H1 (cell line): Measurements from ENCODE around the gene RWDD3. TPM values are rescaled to one million over a fixed set of nuclear protein-coding genes. Genes with fewer than 3 reads are reported as not detected.

Experiments used
- CTCF ChIA-PET: fragments of 300-600 bp; sonication (Branson Sonifier 250); formaldehyde crosslinking; loops from one replicate; lab custom pipeline; 2021; ENCODE audit not compliant: partially characterized antibody; lab: Charles Lee
- POLR2A ChIA-PET: fragments of 300-600 bp; sonication (Branson Sonifier 250); formaldehyde crosslinking; loops from one replicate; lab custom pipeline; 2021; ENCODE audit warnings: inconsistent platforms; ENCODE audit not compliant: partially characterized antibody; lab: Charles Lee
- DNase-seq, 2 experiments: peaks; one replicate each; pipeline versions ENCODE4 v3.0.0 to v3.0.0-alpha.2; 2010 to 2022; ENCODE audit warnings: low spot score in 2 of 2, low read depth in 1 of 2, mixed read lengths in 1 of 2
- FAIRE-seq: peaks from 2 replicates; lab custom pipeline; 2011; peaks lifted over from hg19 to GRCh38; lab: Jason Lieb, UNC
- H2AFZ ChIP-seq: 2 replicates; pipeline ENCODE4 v1.8.1; 2012; ENCODE audit warnings: low read length, inconsistent platforms
- H2AK5ac ChIP-seq: 2 replicates; pipeline ENCODE4 v1.6.1; 2013; ENCODE audit warnings: low read depth, low read length
- H2BK120ac ChIP-seq: replicated peaks from 2 replicates; pipeline ENCODE3; 2013; ENCODE audit warnings: low read depth, low read length, inconsistent platforms
- H2BK12ac ChIP-seq: 2 replicates; pipeline ENCODE4 v1.6.1; 2013; ENCODE audit warnings: low read depth, low read length
- H2BK15ac ChIP-seq: 2 replicates; pipeline ENCODE4 v1.6.1; 2013; ENCODE audit warnings: low read length
- H2BK20ac ChIP-seq: 2 replicates; pipeline ENCODE4 v1.6.1; 2013; ENCODE audit warnings: low read length
- H2BK5ac ChIP-seq: 2 replicates; pipeline ENCODE4 v1.6.1; 2013; ENCODE audit warnings: low read depth, low read length
- H3K14ac ChIP-seq: 2 replicates; pipeline ENCODE4 v1.6.1; 2013; ENCODE audit warnings: inconsistent platforms; ENCODE audit not compliant: insufficient read length
- H3K18ac ChIP-seq: 2 replicates; pipeline ENCODE4 v1.6.1; 2013; ENCODE audit warnings: low read length; ENCODE audit errors: extremely low read depth
- H3K23ac ChIP-seq: 2 replicates; pipeline ENCODE4 v1.6.1; 2013; ENCODE audit warnings: inconsistent platforms; ENCODE audit not compliant: insufficient read length
- H3K23me2 ChIP-seq: 2 replicates; pipeline ENCODE4 v1.6.1; 2013; ENCODE audit warnings: low read depth, low read length
- H3K27ac ChIP-seq: 2 replicates; pipeline ENCODE4 v1.6.1; 2011; ENCODE audit warnings: low read depth, low read length, inconsistent platforms
- H3K27me3 ChIP-seq, 4 experiments: replicated peaks in 1 of 4; 1 replicate in 1 of 4; 2 replicates in 3 of 4; pipeline versions ENCODE4 v1.6.1 to v1.8.1; 2011 to 2013; ENCODE audit warnings: low read length in 3 of 4, mild to moderate bottlenecking in 3 of 4, inconsistent platforms in 2 of 4, mixed read lengths in 2 of 4, moderate library complexity in 1 of 4; ENCODE audit not compliant: control insufficient read depth in 3 of 4, insufficient read depth in 3 of 4; ENCODE audit errors: extremely low read depth in 1 of 4
- H3K36me3 ChIP-seq, 4 experiments: 2 replicates each; pipeline versions ENCODE4 v1.6.1 to v1.8.1; 2011 to 2013; ENCODE audit warnings: mild to moderate bottlenecking in 4 of 4, low read length in 3 of 4, moderate library complexity in 2 of 4, control low read depth in 1 of 4, inconsistent platforms in 1 of 4; ENCODE audit not compliant: insufficient read depth in 4 of 4, control insufficient read depth in 2 of 4
- H3K4ac ChIP-seq: replicated peaks from 2 replicates; pipeline ENCODE3; 2013; ENCODE audit warnings: low read length, low read depth, mixed read lengths, inconsistent platforms; ENCODE audit not compliant: insufficient read length
- H3K4me1 ChIP-seq, 4 experiments: replicated peaks in 1 of 4; 1 replicate in 1 of 4; 2 replicates in 3 of 4; pipeline versions ENCODE4 v1.6.1 to v1.8.1; 2011 to 2013; ENCODE audit warnings: low read length in 3 of 4, inconsistent platforms in 2 of 4, mixed read lengths in 1 of 4; ENCODE audit not compliant: insufficient read depth in 4 of 4, control insufficient read depth in 3 of 4
- H3K4me2 ChIP-seq, 2 experiments: 2 replicates each; pipeline versions ENCODE4 v1.6.1 to v1.8.1; 2011 to 2013; ENCODE audit warnings: low read depth in 2 of 2, low read length in 2 of 2, control low read depth in 1 of 2, inconsistent platforms in 1 of 2, mild to moderate bottlenecking in 1 of 2; ENCODE audit not compliant: insufficient read depth in 1 of 2
- H3K4me3 ChIP-seq, 4 experiments: fragments of 200-600, 300-600 bp in 1 of 4; sonication (generic), shearing (Covaris generic), sonication (Bioruptor Twin) in 1 of 4; 2 replicates each; pipeline versions ENCODE4 v1.5.1 to v1.8.1; 2011 to 2016; ENCODE audit warnings: low read length in 4 of 4, low read depth in 3 of 4, control low read depth in 2 of 4, inconsistent platforms in 2 of 4, mild to moderate bottlenecking in 2 of 4, mixed read lengths in 1 of 4, moderate library complexity in 1 of 4; ENCODE audit not compliant: insufficient read depth in 2 of 4; ENCODE audit errors: extremely low read depth in 1 of 4
- H3K56ac ChIP-seq: replicated peaks from 2 replicates; pipeline ENCODE3; 2013; ENCODE audit warnings: low read depth, mild to moderate bottlenecking, mixed read lengths, low read length, inconsistent platforms; ENCODE audit not compliant: insufficient read length
- H3K79me1 ChIP-seq: 2 replicates; pipeline ENCODE4 v1.6.1; 2013; ENCODE audit warnings: low read depth, low read length, control low read depth
- H3K79me2 ChIP-seq, 2 experiments: 2 replicates each; pipeline versions ENCODE4 v1.6.1 to v1.8.1; 2012 to 2013; ENCODE audit warnings: low read length in 2 of 2, mild to moderate bottlenecking in 2 of 2, inconsistent platforms in 1 of 2; ENCODE audit not compliant: insufficient read depth in 2 of 2, control insufficient read depth in 1 of 2
- H3K9ac ChIP-seq, 4 experiments: replicated peaks in 1 of 4; 1 replicate in 1 of 4; 2 replicates in 3 of 4; pipeline versions ENCODE4 v1.6.1 to v1.8.1; 2011 to 2013; ENCODE audit warnings: low read depth in 3 of 4, low read length in 3 of 4, control low read depth in 2 of 4, mild to moderate bottlenecking in 2 of 4, moderate library complexity in 2 of 4, inconsistent platforms in 1 of 4; ENCODE audit errors: extremely low read depth in 1 of 4
- H3K9me3 ChIP-seq, 2 experiments: 2 replicates each; pipeline versions ENCODE4 v1.6.1 to v1.8.1; 2012 to 2013; ENCODE audit warnings: mild to moderate bottlenecking in 2 of 2, moderate library complexity in 2 of 2, control low read depth in 1 of 2, inconsistent platforms in 1 of 2, low read depth in 1 of 2, low read length in 1 of 2, mixed read lengths in 1 of 2; ENCODE audit not compliant: insufficient read depth in 2 of 2
- H4K20me1 ChIP-seq, 2 experiments: replicated peaks in 1 of 2; 2 replicates each; pipeline versions ENCODE3 to v1.8.1; 2011 to 2013; ENCODE audit warnings: inconsistent platforms in 2 of 2, low read length in 2 of 2, mild to moderate bottlenecking in 1 of 2; ENCODE audit not compliant: insufficient read depth in 2 of 2, control insufficient read depth in 1 of 2
- H4K5ac ChIP-seq: 2 replicates; pipeline ENCODE4 v1.6.1; 2013; ENCODE audit warnings: low read length, low read depth, mixed read lengths, inconsistent platforms; ENCODE audit not compliant: insufficient read length
- H4K8ac ChIP-seq: 2 replicates; pipeline ENCODE4 v1.8.0; 2013; ENCODE audit warnings: mild to moderate bottlenecking, moderate library complexity, low read length, inconsistent platforms; ENCODE audit not compliant: insufficient read depth; ENCODE audit errors: extremely low read depth
- H4K91ac ChIP-seq: replicated peaks from 2 replicates; pipeline ENCODE3; 2013; ENCODE audit warnings: low read length, mixed read lengths, inconsistent platforms; ENCODE audit not compliant: insufficient read length
- CHD1 ChIP-seq: IDR thresholded peaks from 2 replicates; pipeline ENCODE4 v1.6.1; 2012; ENCODE audit warnings: low read depth, low read length, improper control_type of control experiment
- CREB1 ChIP-seq: IDR thresholded peaks from 2 replicates; pipeline ENCODE4 v1.6.1; 2012; ENCODE audit warnings: inconsistent platforms
- CTCF ChIP-seq, 3 experiments: IDR thresholded peaks; 1 replicate in 2 of 3; 2 replicates in 1 of 3; pipeline versions ENCODE4 v1.5.1 to v1.6.1; 2011; ENCODE audit warnings: low read length in 3 of 3, mild to moderate bottlenecking in 3 of 3, inconsistent platforms in 2 of 3, low read depth in 1 of 3, moderate library complexity in 1 of 3; ENCODE audit not compliant: insufficient read depth in 1 of 3; ENCODE audit errors: control extremely low read depth in 1 of 3
- GTF2F1 ChIP-seq: IDR thresholded peaks from 2 replicates; pipeline ENCODE4 v1.6.1; 2012; ENCODE audit warnings: low read depth, low read length, improper control_type of control experiment, borderline replicate concordance
- KDM1A ChIP-seq: fragments of 200-600, 300-600 bp; sonication (generic); IDR thresholded peaks from 2 replicates; pipeline ENCODE4 v1.7.1; 2016; ENCODE audit warnings: mild to moderate bottlenecking, low read length, borderline replicate concordance
- POLR2A ChIP-seq, 2 experiments: IDR thresholded peaks; 1 replicate in 1 of 2; 2 replicates in 1 of 2; pipeline ENCODE4 v1.6.1; 2011; ENCODE audit warnings: low read depth in 2 of 2, low read length in 2 of 2, mild to moderate bottlenecking in 2 of 2; ENCODE audit errors: control extremely low read depth in 1 of 2
- SIN3A ChIP-seq, 2 experiments: IDR thresholded peaks in 1 of 2; conservative IDR thresholded peaks in 1 of 2; 2 replicates each; pipeline ENCODE4 v1.6.1; 2011 to 2012; ENCODE audit warnings: low read length in 2 of 2, improper control_type of control experiment in 1 of 2, low read depth in 1 of 2, mild to moderate bottlenecking in 1 of 2
- SP2 ChIP-seq: IDR thresholded peaks from 2 replicates; pipeline ENCODE4 v1.6.1; 2012; ENCODE audit warnings: mild to moderate bottlenecking, low read length, inconsistent platforms
- SUZ12 ChIP-seq: fragments of 200-600 bp; sonication (generic); IDR thresholded peaks from 2 replicates; pipeline ENCODE4 v1.6.1; 2012; ENCODE audit warnings: mild to moderate bottlenecking, inconsistent platforms, low read length, moderate library complexity, mixed read lengths
- USF2 ChIP-seq: IDR thresholded peaks from 2 replicates; pipeline ENCODE4 v1.6.1; 2011; ENCODE audit warnings: low read length, improper control_type of control experiment
- YY1 ChIP-seq: IDR thresholded peaks from 2 replicates; pipeline ENCODE4 v1.6.1; 2011; ENCODE audit warnings: low read depth, mild to moderate bottlenecking, low read length
- WGBS, 2 experiments: shearing (Covaris generic) in 1 of 2; methylation state at CpG; one replicate each; pipeline versions ENCODE4 v1.1.6 to v1.1.7; 2013 to 2015; ENCODE audit warnings: low lambda C conversion rate in 2 of 2, mixed read lengths in 2 of 2, inconsistent platforms in 1 of 2, low coverage in 1 of 2, missing lambda C conversion rate in 1 of 2; ENCODE audit not compliant: insufficient replicate concordance in 2 of 2, insufficient coverage in 1 of 2, insufficient read length in 1 of 2; ENCODE audit errors: extremely low coverage in 1 of 2, missing lambda C conversion rate in 1 of 2; 5-methylcytosine and 5-hydroxymethylcytosine counted together
- polyA plus RNA-seq, 7 experiments: library from polyadenylated mRNA; depleted of rRNA in 3 of 7; stranded (reverse) in 5 of 7; unstranded in 2 of 7; fragments of >200 nt in 5 of 7; fragments of 200-250 nt in 2 of 7; gene quantifications; 1 replicate in 5 of 7; 2 replicates in 1 of 7; 4 replicates in 1 of 7; pipeline versions ENCODE4 v1.2.1 to v1.2.3, GENCODE V29; 2011 to 2013; ENCODE audit warnings: missing spikeins in 2 of 7, mixed read lengths in 2 of 7
- total RNA-seq: library from RNA; stranded (reverse); fragmentation: NEBNext Ultra II Directional; extraction: Animal tissue kit (Norgen Biotek cat#: 25700); gene quantifications from 2 replicates; pipeline ENCODE4 v1.2.1, GENCODE V29; 2021

RWDD3 gene
- total and polyA plus RNA-seq, 2 of the 8 experiments (the other 6 are each of a cell fraction or from before 2014, with no cell fraction given) = 7.9 to 14.5 TPM

GRCh38 chr1:95249916-95250315 lies 15.9 kb downstream of the RWDD3 start:
- no peak overlapping the region for H2BK120ac ChIP-seq
- H3K79me2 ChIP-seq = no peaks in the 10 kb centered on the region
- no peak overlapping the region for H4K8ac ChIP-seq
- no peak overlapping the region for H3K18ac ChIP-seq
- H2BK15ac ChIP-seq = no peak overlapping the region
- H2BK5ac ChIP-seq = no peak overlapping the region
- H2AK5ac ChIP-seq = no peak overlapping the region
- no peak for FAIRE-seq
- no peaks in the 10 kb centered on the region; the same call in 1 of the 2 replicates for H3K23me2 ChIP-seq
- peaks cover 0 to 6% (median 0%) of the 10 kb centered on the region in 4 experiments; a peak in 1 of 8 replicates for H3K36me3 ChIP-seq
- no peak overlapping the region for H4K91ac ChIP-seq
- WGBS, 2 experiments = 100% methylated on average over 1 of the region's 1 CpG; no CpG with 5 or more reads in 1 of the 2 experiments
- DNase-seq = no peak
- H3K23ac ChIP-seq = peak overlapping the region; percentile 2
- H3K56ac ChIP-seq = no peak overlapping the region
- ChIA-PET POLR2A (interaction anchor here (2.0 kb wide), 1 partner anchor 14 kb away, joined by 5 read pairs; no protein-coding TSS in a partner anchor), CTCF (interaction anchor here (0.6 to 1.0 kb wide), 2 partner anchors 16 to 612 kb away, joined by 3 read pairs; partner anchors contain the start of gene RWDD3)
- H2AFZ ChIP-seq = no peak overlapping the region
- no peak overlapping the region for H2BK12ac ChIP-seq
- H3K14ac ChIP-seq = no peak overlapping the region
- H4K5ac ChIP-seq = no peak overlapping the region
- H3K4me2 ChIP-seq = no peak overlapping the region
- no peaks in the 10 kb centered on the region for H3K79me1 ChIP-seq
- H2BK20ac ChIP-seq = no peak overlapping the region
- no peak overlapping the region for H3K4me3 ChIP-seq
- H3K4ac ChIP-seq = no peak overlapping the region
- H3K9me3 ChIP-seq = no peaks in the 10 kb centered on the region; a peak in 1 of 4 replicates
- H4K20me1 ChIP-seq = no peaks in the 10 kb centered on the region
- peaks cover 0 to 5% (median 0%) of the 10 kb centered on the region in 4 experiments; a peak in 1 of 7 replicates for H3K4me1 ChIP-seq
- no peaks in the 10 kb centered on the region for H3K27me3 ChIP-seq
- TF ChIP-seq POLR2A (IDR thresholded peaks at IDR 0.05; ENCODE audit: control extremely low read depth in 1 of 2, low read depth in 2 of 2, low read length in 2 of 2) (no peak), CHD1 (no peak), CREB1 (no peak), YY1 (no peak), SUZ12 (no peak), SIN3A (conservative IDR thresholded peaks at IDR 0.05 in 1 of 2, IDR thresholded peaks at IDR 0.05 in 1 of 2; ENCODE audit: low read depth in 1 of 2, low read length in 2 of 2) (no peak), USF2 (no peak), KDM1A (no peak), SP2 (no peak), GTF2F1 (no peak), CTCF (IDR thresholded peaks at IDR 0.05; ENCODE audit: control extremely low read depth in 1 of 3, insufficient read depth in 1 of 3, low read depth in 1 of 3, low read length in 3 of 3) (no peak)
- TF ChIP-seq, all 59 proteins: peak for 0
- no peak overlapping the region for H3K9ac ChIP-seq
- H3K27ac ChIP-seq = no peak overlapping the region
